ENCODE measurements around the gene EPS15. TPM values are rescaled to one million over a fixed set of nuclear protein-coding genes. Genes with fewer than 3 reads are reported as not detected.
"Not testable (repeated sequence)": the region's sequence is repeated elsewhere in the genome, so short reads cannot be mapped to it uniquely, and the experiment has no call there.

EPS15 gene
- polyA plus RNA-seq, 1 of the 3 experiments (the other 2 are of a cell fraction) = 17.0 TPM

DNA sequence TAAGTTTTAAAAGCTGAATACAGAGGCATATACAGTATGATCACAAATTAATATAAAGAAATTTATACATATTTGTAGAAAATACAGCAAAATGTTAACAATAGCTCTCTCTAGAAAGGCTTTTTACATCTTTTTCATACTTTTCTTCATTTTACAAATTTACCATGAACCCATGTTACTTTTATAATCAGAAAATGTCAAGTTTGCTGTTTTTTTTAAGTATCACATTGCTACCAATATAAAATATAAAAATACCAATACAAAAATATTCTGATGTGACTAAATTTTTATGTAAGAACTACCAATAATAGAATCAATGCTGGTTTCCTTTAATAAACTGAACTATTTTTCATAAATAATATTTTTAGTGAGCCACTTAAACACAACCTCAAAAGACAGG is 104.3 kb downstream of the EPS15 start:
- H4K20me1 ChIP-seq (ENCODE audit: insufficient read depth) = no peaks in the 10 kb centered on the region
- H3K27ac ChIP-seq (ENCODE audit: low read depth in 2 of 2, low read length in 1 of 2) = no peak overlapping the region
- no peak overlapping the region for H3K9ac ChIP-seq
- no peaks in the 10 kb centered on the region; the same call in 1 of the 2 replicates for H3K79me2 ChIP-seq (ENCODE audit: insufficient read depth)
- H3K27me3 ChIP-seq (ENCODE audit: insufficient read depth) = no peaks in the 10 kb centered on the region
- H3K4me2 ChIP-seq = no peak overlapping the region
- H3K4me3 ChIP-seq (ENCODE audit: low read depth in 2 of 2, low read length in 1 of 2) = no peak overlapping the region
- CTCF ChIA-PET = no interaction called here
- no peaks in the 10 kb centered on the region for H3K9me3 ChIP-seq
- H2AFZ ChIP-seq (ENCODE audit: low read depth) = no peak overlapping the region
- H3K36me3 ChIP-seq (replicated peaks in 1 of 2; ENCODE audit: control insufficient read depth in 1 of 2, insufficient read depth in 2 of 2, low read length in 1 of 2) = peaks cover 17 to 37% of the 10 kb centered on the region in 2 experiments
- POLR2A ChIA-PET = no interaction called here
- DNase-seq = no peak
- peaks cover 48% of the 10 kb centered on the region for H3F3A ChIP-seq (replicated peaks; ENCODE audit: insufficient read depth)
- H3K4me1 ChIP-seq (ENCODE audit: control insufficient read depth in 1 of 2, insufficient read depth in 2 of 2, low read depth in 1 of 2, low read length in 1 of 2) = peaks cover 0 to 31% of the 10 kb centered on the region in 2 experiments; a peak in 3 of 4 replicates
- TF ChIP-seq FOXM1 (IDR thresholded peaks at IDR 0.05; ENCODE audit: low read depth) (no peak), SMC3 (IDR thresholded peaks at IDR 0.05; ENCODE audit: low read depth, low read length) (no peak), NRF1 (IDR thresholded peaks at IDR 0.05; ENCODE audit: low read depth, low read length) (no peak), CHD2 (IDR thresholded peaks at IDR 0.05; ENCODE audit: low read length, partially characterized antibody) (no peak), USF2 (IDR thresholded peaks at IDR 0.05; ENCODE audit: borderline replicate concordance, low read depth, low read length) (no peak), MAX (IDR thresholded peaks at IDR 0.05; ENCODE audit: low read depth) (no peak), EZH2phosphoT487 (IDR thresholded peaks at IDR 0.05; ENCODE audit: borderline replicate concordance, low read depth) (no peak)
- TF ChIP-seq, protein P1, sequence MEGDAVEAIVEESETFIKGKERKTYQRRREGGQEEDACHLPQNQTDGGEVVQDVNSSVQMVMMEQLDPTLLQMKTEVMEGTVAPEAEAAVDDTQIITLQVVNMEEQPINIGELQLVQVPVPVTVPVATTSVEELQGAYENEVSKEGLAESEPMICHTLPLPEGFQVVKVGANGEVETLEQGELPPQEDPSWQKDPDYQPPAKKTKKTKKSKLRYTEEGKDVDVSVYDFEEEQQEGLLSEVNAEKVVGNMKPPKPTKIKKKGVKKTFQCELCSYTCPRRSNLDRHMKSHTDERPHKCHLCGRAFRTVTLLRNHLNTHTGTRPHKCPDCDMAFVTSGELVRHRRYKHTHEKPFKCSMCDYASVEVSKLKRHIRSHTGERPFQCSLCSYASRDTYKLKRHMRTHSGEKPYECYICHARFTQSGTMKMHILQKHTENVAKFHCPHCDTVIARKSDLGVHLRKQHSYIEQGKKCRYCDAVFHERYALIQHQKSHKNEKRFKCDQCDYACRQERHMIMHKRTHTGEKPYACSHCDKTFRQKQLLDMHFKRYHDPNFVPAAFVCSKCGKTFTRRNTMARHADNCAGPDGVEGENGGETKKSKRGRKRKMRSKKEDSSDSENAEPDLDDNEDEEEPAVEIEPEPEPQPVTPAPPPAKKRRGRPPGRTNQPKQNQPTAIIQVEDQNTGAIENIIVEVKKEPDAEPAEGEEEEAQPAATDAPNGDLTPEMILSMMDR (IDR thresholded peaks at IDR 0.05) = no peak
- TF ChIP-seq, protein P2, sequence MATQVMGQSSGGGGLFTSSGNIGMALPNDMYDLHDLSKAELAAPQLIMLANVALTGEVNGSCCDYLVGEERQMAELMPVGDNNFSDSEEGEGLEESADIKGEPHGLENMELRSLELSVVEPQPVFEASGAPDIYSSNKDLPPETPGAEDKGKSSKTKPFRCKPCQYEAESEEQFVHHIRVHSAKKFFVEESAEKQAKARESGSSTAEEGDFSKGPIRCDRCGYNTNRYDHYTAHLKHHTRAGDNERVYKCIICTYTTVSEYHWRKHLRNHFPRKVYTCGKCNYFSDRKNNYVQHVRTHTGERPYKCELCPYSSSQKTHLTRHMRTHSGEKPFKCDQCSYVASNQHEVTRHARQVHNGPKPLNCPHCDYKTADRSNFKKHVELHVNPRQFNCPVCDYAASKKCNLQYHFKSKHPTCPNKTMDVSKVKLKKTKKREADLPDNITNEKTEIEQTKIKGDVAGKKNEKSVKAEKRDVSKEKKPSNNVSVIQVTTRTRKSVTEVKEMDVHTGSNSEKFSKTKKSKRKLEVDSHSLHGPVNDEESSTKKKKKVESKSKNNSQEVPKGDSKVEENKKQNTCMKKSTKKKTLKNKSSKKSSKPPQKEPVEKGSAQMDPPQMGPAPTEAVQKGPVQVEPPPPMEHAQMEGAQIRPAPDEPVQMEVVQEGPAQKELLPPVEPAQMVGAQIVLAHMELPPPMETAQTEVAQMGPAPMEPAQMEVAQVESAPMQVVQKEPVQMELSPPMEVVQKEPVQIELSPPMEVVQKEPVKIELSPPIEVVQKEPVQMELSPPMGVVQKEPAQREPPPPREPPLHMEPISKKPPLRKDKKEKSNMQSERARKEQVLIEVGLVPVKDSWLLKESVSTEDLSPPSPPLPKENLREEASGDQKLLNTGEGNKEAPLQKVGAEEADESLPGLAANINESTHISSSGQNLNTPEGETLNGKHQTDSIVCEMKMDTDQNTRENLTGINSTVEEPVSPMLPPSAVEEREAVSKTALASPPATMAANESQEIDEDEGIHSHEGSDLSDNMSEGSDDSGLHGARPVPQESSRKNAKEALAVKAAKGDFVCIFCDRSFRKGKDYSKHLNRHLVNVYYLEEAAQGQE (IDR thresholded peaks at IDR 0.05; ENCODE audit: low read depth, low read length) = no peak
- H3K9me2 ChIP-seq = no peaks in the 10 kb centered on the region

GRCh38 chr1:51411820-51412219 is 107.2 kb downstream of the EPS15 start:
- H3K79me2 ChIP-seq (ENCODE audit: insufficient read depth); CTCF ChIA-PET; H3K9me3 ChIP-seq; H3K27me3 ChIP-seq (ENCODE audit: insufficient read depth); H3K9me2 ChIP-seq; H3K4me3 ChIP-seq (ENCODE audit: low read depth in 2 of 2, low read length in 1 of 2); H4K20me1 ChIP-seq (ENCODE audit: insufficient read depth); H3K9ac ChIP-seq; H3K4me2 ChIP-seq; DNase-seq; H2AFZ ChIP-seq (ENCODE audit: low read depth); POLR2A ChIA-PET: not testable (repeated sequence)
- peaks cover 0 to 16% of the 10 kb centered on the region in 2 experiments; a peak in 2 of 4 replicates for H3K4me1 ChIP-seq (ENCODE audit: control insufficient read depth in 1 of 2, insufficient read depth in 2 of 2, low read depth in 1 of 2, low read length in 1 of 2)
- peaks cover 16 to 49% of the 10 kb centered on the region in 2 experiments for H3K36me3 ChIP-seq (replicated peaks in 1 of 2; ENCODE audit: control insufficient read depth in 1 of 2, insufficient read depth in 2 of 2, low read length in 1 of 2)
- H3F3A ChIP-seq (replicated peaks; ENCODE audit: insufficient read depth) = peaks cover 35% of the 10 kb centered on the region
- H3K27ac ChIP-seq (ENCODE audit: low read depth in 2 of 2, low read length in 1 of 2) = peak overlapping the region in 1 of 2 experiments; percentile 84; a peak in 2 of 4 replicates
- 94% methylated on average over 5 of the region's 5 CpGs for WGBS (ENCODE audit: low lambda C conversion rate)

All from SK-N-SH (cell line).